Memory B cell (primary cell): ENCODE data around the gene HPCAL1.
"Not testable (repeated sequence)": the region's sequence is repeated elsewhere in the genome, so short reads cannot be mapped to it uniquely, and the experiment has no call there.

ENCODE experiments used
- ATAC-seq: fragments of 150-1000 bp; cut with Tn5 transposase; 2 replicates; pipeline ENCODE4 v1.10.0; 2021; ENCODE audit warnings: low read depth, mild to moderate bottlenecking, moderate library complexity
- DNase-seq, 2 donors: peaks; one replicate each; pipeline ENCODE4 v3.0.0; 2022; ENCODE audit warnings: low spot score in 2 of 2
- H3K27ac Mint-ChIP-seq: one replicate; pipeline ENCODE4 v1.8.0; 2022; ENCODE audit warnings: mild to moderate bottlenecking, moderate library complexity, mixed read lengths
- H3K27me3 Mint-ChIP-seq: one replicate; pipeline ENCODE4 v1.8.0; 2022; ENCODE audit warnings: mixed read lengths
- H3K36me3 Mint-ChIP-seq: one replicate; pipeline ENCODE4 v1.8.0; 2022; ENCODE audit warnings: mild to moderate bottlenecking, mixed read lengths
- H3K4me1 Mint-ChIP-seq: one replicate; pipeline ENCODE4 v1.8.0; 2022; ENCODE audit warnings: mixed read lengths
- H3K4me3 Mint-ChIP-seq: one replicate; pipeline ENCODE4 v1.8.0; 2022; ENCODE audit warnings: mild to moderate bottlenecking, moderate library complexity, mixed read lengths
- H3K9me3 Mint-ChIP-seq: one replicate; pipeline ENCODE4 v1.8.0; 2022; ENCODE audit warnings: mixed read lengths

Gene HPCAL1

DNA sequence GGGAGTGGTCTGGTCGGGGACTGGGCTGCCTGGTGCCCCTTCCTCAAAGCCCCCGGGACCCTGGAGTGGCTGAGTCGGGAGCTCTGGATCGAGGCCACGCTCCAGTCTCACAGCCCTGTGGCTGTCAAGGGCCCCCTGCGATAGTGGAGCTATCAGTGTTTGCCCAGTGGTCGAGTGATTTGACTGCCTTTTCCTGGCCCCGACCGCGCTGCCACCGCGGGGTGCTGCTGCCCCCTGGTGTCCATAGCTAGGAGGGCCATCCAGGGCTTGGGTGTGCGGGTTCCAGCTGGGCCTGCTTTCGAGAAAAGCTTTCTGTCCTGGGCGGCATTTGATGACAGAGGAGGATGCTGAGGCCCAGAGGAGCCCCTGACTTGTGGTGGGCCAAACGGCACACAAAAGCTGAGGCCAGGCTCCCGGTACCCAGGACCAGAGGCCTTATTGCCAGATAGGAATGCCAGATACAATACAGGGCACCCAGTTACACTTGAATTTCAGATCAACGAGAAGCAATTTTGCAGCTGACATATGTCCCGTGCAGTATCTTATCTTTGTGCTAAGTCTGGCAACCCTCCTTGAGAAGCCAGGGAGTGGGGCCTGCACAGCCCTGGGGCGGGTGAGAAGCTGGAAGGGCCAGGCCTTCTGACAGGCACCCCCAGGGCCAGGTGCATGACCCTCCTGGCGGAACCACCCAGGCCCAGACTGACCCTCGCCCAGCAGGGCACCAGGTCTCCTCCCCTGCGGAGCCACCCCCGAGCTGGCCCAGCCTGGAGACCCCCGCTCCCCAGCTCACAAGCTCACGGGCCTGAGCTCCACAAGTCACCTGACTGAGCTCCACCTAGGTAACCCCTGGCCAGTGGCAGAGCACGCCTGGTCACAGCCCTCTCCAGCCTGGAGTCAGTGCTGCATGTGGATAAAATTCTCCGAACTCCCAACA lies 132.4 kb downstream of the HPCAL1 start:
- H3K9me3 Mint-ChIP-seq: no peaks in the 10 kb centered on the region
- H3K4me3 Mint-ChIP-seq: peak overlapping the region; percentile 27
- ATAC-seq (peak; percentile 77), DNase-seq (peak; percentile 87 to 88)
- H3K27ac Mint-ChIP-seq: no peak overlapping the region
- peaks cover 22% of the 10 kb centered on the region for H3K4me1 Mint-ChIP-seq
- H3K36me3 Mint-ChIP-seq: peaks cover 2% of the 10 kb centered on the region
- H3K27me3 Mint-ChIP-seq: no peaks in the 10 kb centered on the region

DNA sequence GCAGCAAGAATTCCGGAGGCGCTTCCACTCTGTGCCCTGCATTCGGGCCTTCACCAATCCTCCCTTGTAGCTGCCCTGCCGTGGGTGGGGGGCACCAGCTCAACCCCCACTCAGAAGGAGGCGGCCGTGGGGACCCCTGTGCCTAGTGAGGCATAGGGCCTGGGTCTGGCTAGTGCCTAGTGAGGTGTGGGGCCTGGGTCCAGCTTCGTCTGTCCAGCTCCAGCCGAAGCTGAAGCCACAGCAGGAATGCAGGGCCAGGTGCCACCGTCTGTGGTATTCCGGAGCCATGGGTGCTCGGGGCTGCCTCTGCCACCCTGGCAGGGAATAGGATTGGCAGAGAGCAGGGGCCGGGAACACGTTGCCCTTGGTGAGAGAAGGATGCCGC lies 133.1 kb downstream of the HPCAL1 start:
- peaks cover 4% of the 10 kb centered on the region for H3K36me3 Mint-ChIP-seq
- no peaks in the 10 kb centered on the region for H3K9me3 Mint-ChIP-seq
- H3K27ac Mint-ChIP-seq: no peak overlapping the region
- ATAC-seq: no peak
- H3K27me3 Mint-ChIP-seq: no peaks in the 10 kb centered on the region
- DNase-seq: no peak
- no peak overlapping the region for H3K4me3 Mint-ChIP-seq
- peaks cover 22% of the 10 kb centered on the region for H3K4me1 Mint-ChIP-seq

DNA sequence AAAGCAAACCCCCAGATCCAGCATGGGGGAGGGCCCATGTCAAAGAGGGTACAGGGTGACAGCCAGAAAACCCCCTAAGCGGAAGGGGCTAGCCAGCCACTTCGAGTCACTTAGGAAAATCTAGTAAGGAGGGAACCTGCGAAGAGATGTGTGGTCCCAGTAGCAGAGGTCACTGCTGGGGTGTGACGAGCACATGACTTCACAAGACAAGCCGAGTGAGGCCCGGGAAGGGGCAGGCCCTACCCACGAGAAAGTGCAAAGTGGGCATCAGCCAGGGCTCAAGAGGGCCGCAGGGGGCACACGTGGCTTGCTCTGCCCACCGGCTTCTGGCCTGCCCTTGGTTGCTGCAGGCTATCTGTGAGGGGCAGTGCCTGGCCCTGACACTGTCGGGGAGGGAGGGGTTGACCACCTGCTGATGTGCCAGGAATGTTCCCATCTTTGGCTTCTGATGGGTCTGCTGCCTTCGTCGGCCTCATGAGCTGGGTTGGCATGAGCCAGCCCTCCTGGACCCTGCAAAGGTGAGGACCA lies 133.9 kb downstream of the HPCAL1 start:
- Mint-ChIP-seq H3K4me1 (peaks cover 19% of the 10 kb centered on the region), H3K27me3 (no peaks in the 10 kb centered on the region), H3K27ac (no peak overlapping the region), H3K4me3 (no peak overlapping the region), H3K9me3 (no peaks in the 10 kb centered on the region), H3K36me3 (peaks cover 8% of the 10 kb centered on the region)
- ATAC-seq (no peak), DNase-seq (no peak)

GRCh38 chr2:10437806-10438205 lies 135.1 kb downstream of the HPCAL1 start:
- Mint-ChIP-seq H3K9me3 (no peaks in the 10 kb centered on the region), H3K4me1 (peaks cover 14% of the 10 kb centered on the region), H3K27me3 (no peaks in the 10 kb centered on the region), H3K4me3 (no peak overlapping the region), H3K36me3 (peaks cover 15% of the 10 kb centered on the region), H3K27ac (no peak overlapping the region)
- DNase-seq (no peak), ATAC-seq (no peak)

- peaks cover 7% of the 10 kb centered on the region for H3K4me1 Mint-ChIP-seq
- H3K36me3 Mint-ChIP-seq: peaks cover 23% of the 10 kb centered on the region
- no peak overlapping the region for H3K27ac Mint-ChIP-seq
- H3K9me3 Mint-ChIP-seq: no peaks in the 10 kb centered on the region
- H3K4me3 Mint-ChIP-seq: no peak overlapping the region
- ATAC-seq: no peak
- no peaks in the 10 kb centered on the region for H3K27me3 Mint-ChIP-seq
- no peak for DNase-seq
Measured at GRCh38 chr2:10438688-10439087, 136.0 kb downstream of the HPCAL1 start.

DNA sequence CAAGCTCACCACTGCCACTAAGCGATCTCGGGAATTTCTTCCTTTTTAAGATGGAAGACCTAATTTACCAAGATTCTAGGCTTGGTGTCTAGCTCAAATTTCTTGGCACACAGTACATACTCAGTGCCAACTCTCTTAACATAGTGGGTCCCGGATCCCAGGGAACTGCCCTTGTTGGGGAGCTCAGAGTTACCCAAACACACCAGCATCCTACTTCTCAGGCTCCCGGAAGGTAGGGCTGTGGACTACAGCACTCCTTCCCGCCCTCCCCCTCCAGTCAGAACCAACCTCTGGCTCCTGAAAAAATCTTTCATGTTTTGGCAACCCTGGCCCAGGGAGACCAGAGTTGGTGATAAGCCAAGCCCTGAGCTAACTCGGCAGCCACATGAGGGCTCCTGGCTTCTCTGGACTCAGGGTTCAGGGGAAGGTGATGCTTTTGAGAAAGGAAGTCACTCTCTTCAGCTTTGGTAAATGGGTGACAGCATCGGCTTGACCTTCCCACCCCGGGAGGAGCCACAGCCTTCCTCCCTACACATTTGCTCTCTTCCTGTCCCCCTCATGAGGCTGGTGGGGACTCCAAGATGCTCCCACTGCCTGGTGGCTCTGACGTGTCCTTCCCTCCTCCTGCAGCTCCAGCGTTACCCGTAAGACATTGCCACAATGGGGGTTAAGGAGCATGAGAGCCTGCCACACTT lies 136.6 kb downstream of the HPCAL1 start:
- Mint-ChIP-seq H3K4me3 (no peak overlapping the region), H3K27ac (peak overlapping the region; percentile 68)
- ATAC-seq: no peak

GRCh38 chr2:10439971-10440370 lies 137.3 kb downstream of the HPCAL1 start:
- ATAC-seq: no peak
- no peaks in the 10 kb centered on the region for H3K9me3 Mint-ChIP-seq
- H3K27me3 Mint-ChIP-seq: no peaks in the 10 kb centered on the region
- DNase-seq: no peak
- H3K4me3 Mint-ChIP-seq: no peak overlapping the region
- peaks cover 11% of the 10 kb centered on the region for H3K4me1 Mint-ChIP-seq
- peak overlapping the region; percentile 68 for H3K27ac Mint-ChIP-seq
- H3K36me3 Mint-ChIP-seq: peaks cover 32% of the 10 kb centered on the region

More for the DNA sequence above, 136.6 kb downstream of the HPCAL1 start:
- no peak for DNase-seq
- H3K27me3 Mint-ChIP-seq: no peaks in the 10 kb centered on the region
- H3K4me1 Mint-ChIP-seq: peaks cover 8% of the 10 kb centered on the region
- H3K9me3 Mint-ChIP-seq: no peaks in the 10 kb centered on the region
- H3K36me3 Mint-ChIP-seq: peaks cover 27% of the 10 kb centered on the region

DNA sequence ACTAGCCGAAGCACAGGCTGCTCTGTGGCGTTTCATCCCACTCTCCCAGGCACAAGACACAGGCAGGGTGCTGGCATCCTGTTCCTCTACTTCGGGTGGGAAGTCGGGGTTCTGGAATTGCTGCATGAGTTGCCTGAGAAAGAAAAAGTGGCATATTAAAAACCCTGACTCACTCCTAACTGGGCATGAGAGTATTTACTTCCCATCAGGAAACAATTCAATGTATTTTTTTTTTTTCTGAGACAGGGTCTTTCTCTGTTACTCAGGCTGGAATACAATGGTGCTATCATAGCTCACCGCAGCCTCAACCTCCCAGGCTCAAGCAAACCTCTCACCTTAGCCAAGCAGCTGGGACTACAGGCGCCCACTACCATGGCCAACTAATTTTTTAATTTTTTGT lies 138.0 kb downstream of the HPCAL1 start:
- no peaks in the 10 kb centered on the region for H3K27me3 Mint-ChIP-seq
- ATAC-seq (no peak), DNase-seq (no peak)
- no peak overlapping the region for H3K4me3 Mint-ChIP-seq
- no peak overlapping the region for H3K27ac Mint-ChIP-seq
- no peaks in the 10 kb centered on the region for H3K9me3 Mint-ChIP-seq
- H3K4me1 Mint-ChIP-seq: peaks cover 10% of the 10 kb centered on the region
- H3K36me3 Mint-ChIP-seq: peaks cover 32% of the 10 kb centered on the region

- H3K27ac Mint-ChIP-seq: no peak overlapping the region
Measured at GRCh38 chr2:10441948-10442347, 139.2 kb downstream of the HPCAL1 start.

DNA sequence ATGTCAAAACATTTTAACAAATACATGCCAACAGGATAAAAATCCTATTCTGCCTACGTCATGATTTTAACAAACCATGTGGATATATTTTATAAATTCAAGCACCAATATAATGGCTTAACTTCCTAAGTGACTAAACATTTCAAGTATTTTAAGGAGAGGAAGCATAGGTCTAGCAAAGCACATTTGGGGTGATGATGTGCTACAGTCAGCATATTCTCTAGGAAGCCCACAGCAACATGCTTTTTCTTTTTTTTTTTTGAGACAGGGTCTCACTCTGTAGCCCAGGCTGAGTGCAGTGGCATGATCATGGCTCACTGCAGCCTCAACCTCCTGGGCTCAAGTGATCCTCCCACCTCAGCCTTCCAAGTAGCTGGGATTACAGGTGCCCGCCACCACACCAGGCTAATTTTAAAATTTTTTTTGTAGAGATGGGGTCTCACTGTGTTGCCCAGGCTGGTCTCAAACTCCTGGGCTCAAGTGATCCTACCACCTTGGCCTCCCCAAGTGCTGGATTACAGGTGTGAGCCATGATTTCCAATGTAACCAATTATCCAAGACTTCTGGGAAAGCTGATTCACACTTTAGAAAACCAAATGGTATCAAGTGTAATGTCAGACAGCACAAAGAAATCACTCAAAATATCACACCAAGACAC lies 139.9 kb downstream of the HPCAL1 start:
- Mint-ChIP-seq H3K4me1 (peaks cover 13% of the 10 kb centered on the region), H3K36me3 (peaks cover 32% of the 10 kb centered on the region)
- DNase-seq, H3K4me3 Mint-ChIP-seq, H3K9me3 Mint-ChIP-seq, H3K27ac Mint-ChIP-seq, H3K27me3 Mint-ChIP-seq, ATAC-seq: not testable (repeated sequence)

More at GRCh38 chr2:10441948-10442347, 139.2 kb downstream of the HPCAL1 start:
- no peak for ATAC-seq
- Mint-ChIP-seq H3K4me1 (peaks cover 10% of the 10 kb centered on the region), H3K4me3 (no peak overlapping the region), H3K36me3 (peaks cover 32% of the 10 kb centered on the region), H3K27me3 (no peaks in the 10 kb centered on the region), H3K9me3 (no peaks in the 10 kb centered on the region)
- DNase-seq: no peak

DNA sequence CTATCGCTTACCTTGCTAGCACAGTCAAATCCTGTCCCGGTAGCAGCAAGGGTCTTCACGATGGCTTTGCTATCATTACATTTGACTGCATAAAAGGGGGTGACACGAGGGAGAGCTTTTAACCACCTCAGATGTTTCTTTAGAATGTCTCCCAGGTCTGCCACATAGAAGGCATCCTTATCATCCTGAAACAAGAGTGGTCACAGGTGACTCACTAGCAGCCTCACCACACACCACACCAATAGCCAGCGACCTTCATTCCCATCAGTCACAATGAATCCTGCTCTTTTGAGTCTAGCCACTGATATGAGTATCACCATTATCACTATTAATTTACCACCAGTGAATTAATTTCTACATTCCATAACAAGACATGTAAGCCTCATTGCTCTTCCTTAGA lies 141.8 kb downstream of the HPCAL1 start:
- Mint-ChIP-seq H3K9me3 (no peaks in the 10 kb centered on the region), H3K4me3 (peak overlapping the region; percentile 80), H3K36me3 (peaks cover 30% of the 10 kb centered on the region), H3K27me3 (no peaks in the 10 kb centered on the region), H3K4me1 (peaks cover 16% of the 10 kb centered on the region), H3K27ac (peak overlapping the region; percentile 38)
- DNase-seq (no peak), ATAC-seq (no peak)

DNA sequence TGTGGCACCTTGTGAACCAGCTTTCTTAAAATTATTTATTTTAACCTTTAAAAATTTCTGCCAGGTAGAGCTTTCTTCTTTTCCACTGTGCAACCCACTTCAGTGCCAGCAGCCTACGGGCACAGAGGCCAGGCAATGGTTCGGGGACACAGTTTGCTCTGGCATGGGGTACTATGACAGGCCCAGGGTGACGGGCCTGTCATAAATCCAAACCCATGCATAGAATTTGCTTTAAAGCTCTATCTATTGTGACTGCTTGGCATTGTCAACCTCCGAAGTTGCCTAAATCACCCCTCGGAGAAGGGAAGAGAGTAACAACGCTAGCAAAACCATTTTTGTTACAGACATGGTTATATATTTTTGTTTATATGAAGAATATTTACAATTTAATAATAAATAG lies 143.9 kb downstream of the HPCAL1 start:
- no peaks in the 10 kb centered on the region for H3K9me3 Mint-ChIP-seq
- H3K27ac Mint-ChIP-seq: peak overlapping the region; percentile 90
- peak overlapping the region; percentile 80 for H3K4me3 Mint-ChIP-seq
- no peaks in the 10 kb centered on the region for H3K27me3 Mint-ChIP-seq
- no peak for ATAC-seq
- H3K4me1 Mint-ChIP-seq: peaks cover 19% of the 10 kb centered on the region
- peaks cover 25% of the 10 kb centered on the region for H3K36me3 Mint-ChIP-seq
- DNase-seq: no peak

DNA sequence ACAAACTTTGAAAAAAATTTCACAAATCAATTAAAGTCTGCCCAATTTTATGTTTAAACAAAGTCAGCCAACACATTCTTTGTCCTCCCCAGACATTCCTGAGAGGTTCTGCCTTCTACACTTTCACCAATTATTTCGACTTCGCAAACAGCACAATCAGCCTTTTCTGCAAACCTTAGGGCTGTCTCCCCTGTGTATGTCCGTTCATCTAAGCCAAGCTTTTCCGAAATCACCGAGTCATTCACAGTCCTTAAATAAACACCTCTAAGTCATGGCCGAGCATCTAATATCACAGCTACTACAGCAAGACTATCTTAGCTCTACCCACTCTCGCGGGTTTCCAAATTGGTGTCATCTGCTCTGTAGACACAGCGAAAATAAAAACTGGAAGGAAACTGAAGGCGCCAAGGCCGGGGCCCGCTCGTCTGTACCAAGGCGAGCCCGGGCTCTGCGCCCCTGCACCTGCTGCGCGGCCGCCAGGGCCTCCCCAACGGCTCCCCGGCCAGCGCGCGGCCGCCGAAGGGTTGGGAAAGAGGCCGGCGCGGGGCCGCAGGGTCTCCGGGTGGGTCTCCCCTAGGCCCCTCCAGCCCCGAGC lies 144.7 kb downstream of the HPCAL1 start:
- no peaks in the 10 kb centered on the region for H3K9me3 Mint-ChIP-seq
- peak; percentile 35 for ATAC-seq
- H3K27me3 Mint-ChIP-seq: no peaks in the 10 kb centered on the region
- H3K4me1 Mint-ChIP-seq: peaks cover 19% of the 10 kb centered on the region
- H3K27ac Mint-ChIP-seq: peak overlapping the region; percentile 90
- H3K4me3 Mint-ChIP-seq: peak overlapping the region; percentile 94
- H3K36me3 Mint-ChIP-seq: peaks cover 17% of the 10 kb centered on the region
- DNase-seq: peak in 1 of 2 donors; percentile 64
